C4-2B (cell line): ENCODE measurements around the gene NME7.
"Not testable (repeated sequence)": the region's sequence is repeated elsewhere in the genome, so short reads cannot be mapped to it uniquely, and the experiment has no call there.

Source experiments
- H3K27ac ChIP-seq: fragments of 450-650 bp; 2 replicates; pipeline ENCODE4 v1.5.1; 2017
- CTCF ChIP-seq: fragments of 450-650 bp; conservative IDR thresholded peaks from 2 replicates; pipeline ENCODE4 v1.5.1; 2017; ENCODE audit warnings: mild to moderate bottlenecking
- ZFX ChIP-seq: fragments of 450-650 bp; IDR thresholded peaks from 2 replicates; pipeline ENCODE4 v1.6.1; 2017

The NME7 gene

GRCh38 chr1:169196581-169196980, 171.0 kb downstream of the NME7 start:
- TF ChIP-seq CTCF (no peak), ZFX (no peak)

GRCh38 chr1:169196161-169196560, 171.4 kb downstream of the NME7 start:
- H3K27ac ChIP-seq, result no peak overlapping the region
- TF ChIP-seq ZFX (no peak), CTCF (no peak)

More at GRCh38 chr1:169196581-169196980, 171.0 kb downstream of the NME7 start:
- H3K27ac ChIP-seq, result no peak overlapping the region

- H3K27ac ChIP-seq, result no peak overlapping the region
- no peak for TF ChIP-seq CTCF
- TF ChIP-seq ZFX, result no peak
Measured at GRCh38 chr1:169193191-169193850, 174.3 kb downstream of the NME7 start.

GRCh38 chr1:169186106-169186505, 181.5 kb downstream of the NME7 start:
- H3K27ac ChIP-seq, result no peak overlapping the region
- no peak for TF ChIP-seq CTCF
- no peak for TF ChIP-seq ZFX

- no peak for TF ChIP-seq CTCF
- no peak for TF ChIP-seq ZFX
- H3K27ac ChIP-seq, result no peak overlapping the region
Measured at GRCh38 chr1:169184812-169185211, 182.8 kb downstream of the NME7 start.

- no peak overlapping the region for H3K27ac ChIP-seq
- no peak for TF ChIP-seq CTCF
- TF ChIP-seq ZFX, result no peak
Measured at GRCh38 chr1:169180174-169180573, 187.4 kb downstream of the NME7 start.

- not testable (repeated sequence) for H3K27ac ChIP-seq
Measured at GRCh38 chr1:169179431-169179830, 188.2 kb downstream of the NME7 start.

- TF ChIP-seq ZFX, result no peak
- no peak for TF ChIP-seq CTCF
- no peak overlapping the region for H3K27ac ChIP-seq
Measured at GRCh38 chr1:169175461-169175860, 192.1 kb downstream of the NME7 start.
